RPMI7951 (cell line): ENCODE results near the gene DDAH2. TPM values are rescaled to one million over a fixed set of nuclear protein-coding genes. Genes with fewer than 3 reads are reported as not detected.
"Not testable (repeated sequence)": the region's sequence is repeated elsewhere in the genome, so short reads cannot be mapped to it uniquely, and the experiment has no call there.

Source experiments
- DNase-seq: peaks from one replicate; pipeline ENCODE4 v3.0.0-alpha.2; 2012; ENCODE audit warnings: low read depth
- total RNA-seq: library from RNA; depleted of rRNA; stranded (reverse); fragments of >200 nt; shearing (Covaris generic); gene quantifications from 2 replicates; pipeline ENCODE4 v1.2.3, GENCODE V29; 2014

The DDAH2 gene
- total RNA-seq, 1 experiment from 2014 or later, result 39.4 TPM

DNA sequence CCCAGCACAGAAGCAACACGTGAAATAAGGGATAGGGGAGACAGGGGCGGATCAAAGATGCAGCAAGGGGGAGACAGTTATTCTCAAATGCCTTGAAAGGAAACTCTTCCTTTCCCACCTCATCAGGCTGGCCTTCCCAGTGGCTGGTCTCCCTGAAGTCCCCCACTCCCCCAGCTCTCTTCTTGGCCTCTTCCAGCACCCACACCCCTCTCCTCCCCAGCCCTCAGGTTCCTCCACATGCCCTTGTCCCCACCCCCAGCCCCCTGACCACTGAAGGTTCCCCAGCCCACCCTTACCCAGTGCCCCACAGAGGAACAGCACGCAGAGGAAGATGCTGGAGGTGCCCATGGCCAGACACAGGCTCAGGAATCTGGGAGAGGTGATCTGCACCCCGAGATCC lies 15.6 kb downstream of the DDAH2 start:
- no peak for DNase-seq

DNA sequence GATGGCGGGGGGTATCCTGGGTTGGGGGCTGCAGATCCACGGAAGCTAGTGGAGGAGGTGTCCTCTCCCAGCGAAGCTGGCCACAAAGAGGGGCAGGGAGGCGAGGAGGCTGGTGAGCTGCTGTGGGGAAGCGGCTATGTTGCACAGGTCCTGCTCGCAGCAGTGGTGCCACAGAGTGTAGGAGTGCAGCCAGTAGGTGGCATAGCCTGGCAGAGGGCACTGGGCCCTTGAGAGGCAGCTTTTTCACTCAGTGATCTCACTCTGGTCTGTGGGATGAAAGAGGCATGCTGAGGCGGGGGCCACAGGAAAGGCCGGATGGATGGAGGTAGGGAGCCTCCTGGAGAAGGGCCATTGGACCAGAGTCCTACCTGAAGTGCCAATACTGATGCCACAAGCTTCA lies 16.8 kb downstream of the DDAH2 start:
- no peak for DNase-seq

DNA sequence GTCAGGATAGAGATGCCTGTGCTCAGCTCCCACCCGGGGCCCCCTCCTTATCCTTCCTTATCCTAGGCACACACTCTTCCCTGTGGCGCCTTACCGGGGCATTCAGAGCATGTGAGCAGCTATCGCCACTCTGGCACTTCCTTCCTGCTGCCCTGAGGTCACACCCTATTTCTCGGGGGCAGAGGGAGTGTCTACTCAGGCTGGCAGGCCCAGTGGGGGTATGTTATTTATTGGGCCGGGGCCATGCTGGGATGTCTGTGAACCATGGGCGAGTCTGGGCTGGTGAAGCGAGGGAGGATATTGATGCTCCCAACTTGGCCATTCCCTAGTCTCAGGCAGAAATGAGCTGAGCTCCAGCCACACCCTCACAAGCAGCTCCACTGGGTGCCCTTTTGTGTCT lies 17.9 kb downstream of the DDAH2 start:
- no peak for DNase-seq

DNA sequence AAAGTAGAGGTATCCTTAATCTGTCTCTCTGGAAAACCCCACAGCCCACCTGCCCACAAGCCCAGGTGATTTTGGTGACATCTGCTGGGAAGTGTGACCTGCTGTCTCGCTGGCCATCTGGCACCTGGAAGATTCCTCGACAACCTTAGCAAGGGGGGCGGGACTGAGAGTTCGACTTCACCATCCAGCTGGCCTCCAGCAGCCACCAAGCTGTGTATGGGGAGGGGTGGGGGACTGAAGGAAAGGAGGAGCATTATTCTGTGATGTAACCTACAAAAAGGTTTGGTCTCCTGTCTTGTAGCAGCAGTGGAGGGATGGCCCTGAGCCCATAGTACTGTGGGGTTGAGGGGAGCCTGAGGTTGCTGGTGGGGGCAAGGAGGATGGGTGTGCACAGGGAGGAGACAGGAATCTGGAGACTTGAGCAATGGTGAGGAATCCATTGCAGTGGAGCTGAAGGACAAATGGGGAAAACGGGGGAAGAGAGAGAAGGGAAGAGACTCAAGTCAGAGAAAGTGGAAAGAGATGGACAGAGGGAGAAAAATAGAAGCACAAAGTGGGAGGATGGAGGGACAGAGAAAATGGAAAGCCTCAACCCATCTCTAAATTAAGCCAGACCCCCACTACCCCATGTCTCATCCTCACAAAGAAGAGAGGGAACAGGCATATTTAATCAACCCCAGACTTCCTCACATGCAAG lies 18.4 kb downstream of the DDAH2 start:
- DNase-seq, result no peak

DNA sequence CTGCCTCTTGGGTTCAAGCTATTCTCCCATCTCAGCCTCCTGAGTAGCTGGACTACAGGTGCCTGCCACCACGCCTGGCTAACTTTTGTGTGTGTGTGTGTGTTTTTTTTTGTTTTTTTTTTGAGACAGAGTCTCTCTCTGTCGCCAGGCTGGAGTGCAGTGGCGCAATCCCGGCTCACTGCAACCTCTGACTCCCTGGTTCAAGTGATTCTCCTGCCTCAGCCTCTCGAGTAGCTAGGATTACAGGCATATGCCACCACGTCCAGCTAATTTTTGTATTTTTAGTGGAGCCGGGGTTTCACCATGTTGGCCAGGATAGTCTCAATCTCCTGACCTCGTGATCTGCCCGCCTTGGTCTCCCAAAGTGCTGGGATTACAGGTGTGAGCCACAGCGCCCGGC lies 19.9 kb downstream of the DDAH2 start:
- DNase-seq, result not testable (repeated sequence)

DNA sequence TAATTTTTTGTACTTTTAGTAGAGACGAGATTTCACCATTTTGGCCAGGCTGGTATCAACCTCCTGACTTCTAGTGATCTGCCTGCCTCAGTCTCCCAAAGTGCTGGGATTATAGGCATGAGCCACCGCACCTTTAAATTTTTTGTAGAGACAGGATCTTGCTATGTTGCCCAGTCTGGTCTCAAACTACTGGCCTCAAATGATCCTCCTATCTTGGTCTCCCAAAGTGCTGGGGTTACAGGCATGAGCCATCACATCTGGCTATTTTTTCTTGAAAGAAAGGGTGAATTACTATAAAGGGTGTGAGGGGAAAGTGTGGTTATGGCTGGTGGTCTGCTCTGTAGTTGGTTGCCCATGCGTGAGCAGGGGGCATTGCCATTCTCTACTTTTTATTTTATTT lies 20.9 kb downstream of the DDAH2 start:
- no peak for DNase-seq

DNA sequence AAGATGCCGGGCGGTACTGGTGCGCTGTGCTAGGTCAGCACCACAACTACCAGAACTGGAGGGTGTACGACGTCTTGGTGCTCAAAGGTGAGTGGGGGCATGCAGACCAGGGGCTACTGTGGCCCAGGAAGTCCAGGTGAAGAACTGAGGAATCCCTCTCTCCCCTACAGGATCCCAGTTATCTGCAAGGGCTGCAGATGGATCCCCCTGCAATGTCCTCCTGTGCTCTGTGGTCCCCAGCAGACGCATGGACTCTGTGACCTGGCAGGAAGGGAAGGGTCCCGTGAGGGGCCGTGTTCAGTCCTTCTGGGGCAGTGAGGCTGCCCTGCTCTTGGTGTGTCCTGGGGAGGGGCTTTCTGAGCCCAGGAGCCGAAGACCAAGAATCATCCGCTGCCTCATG lies 21.4 kb downstream of the DDAH2 start:
- DNase-seq, result no peak

DNA sequence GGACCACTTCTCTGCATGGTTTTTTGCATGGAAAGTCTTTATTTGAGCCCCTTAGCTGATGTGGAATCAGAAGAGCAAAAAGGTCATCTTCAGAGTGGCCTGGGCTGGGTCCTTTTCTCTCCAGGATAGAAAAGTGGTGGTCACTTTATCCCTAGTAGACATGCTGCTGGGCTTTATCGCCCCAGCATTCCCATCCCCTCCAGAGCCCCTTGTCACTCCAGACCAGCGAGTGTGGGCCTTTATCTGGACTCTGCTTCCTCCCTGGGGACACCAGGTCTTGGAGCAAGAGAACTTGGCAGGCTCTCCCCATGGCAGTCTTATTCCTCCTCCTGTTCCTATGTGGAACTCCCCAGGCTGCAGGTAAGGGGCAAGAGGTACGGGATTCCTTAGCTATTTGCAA lies 22.5 kb downstream of the DDAH2 start, which contains the start of gene LY6G6F:
Gene LY6G6F, plus strand, starts transcription at position 268 of the 400 bp plus-strand sequence. Its CDS starts 41 bp downstream, at position 309.
- no peak for DNase-seq

DNA sequence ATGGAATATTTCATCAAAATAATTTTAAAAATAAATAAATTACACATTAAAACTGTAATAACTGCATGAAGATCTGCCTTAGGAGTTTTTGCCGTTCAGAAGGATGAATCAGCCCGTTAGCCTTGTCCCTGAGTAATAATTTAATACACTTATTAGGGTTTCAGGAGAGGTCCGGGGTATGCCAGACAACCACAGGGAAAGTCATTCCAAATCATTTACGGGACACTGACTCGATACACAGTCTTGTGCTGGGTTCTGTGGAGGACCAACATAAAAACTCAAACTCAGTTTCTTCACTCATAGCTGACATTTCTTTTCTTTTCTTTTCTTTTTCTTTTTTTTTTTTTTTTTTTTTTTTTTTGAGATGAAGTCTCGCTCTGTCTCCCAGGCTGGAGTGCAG lies 23.2 kb downstream of the DDAH2 start:
- no peak for DNase-seq

DNA sequence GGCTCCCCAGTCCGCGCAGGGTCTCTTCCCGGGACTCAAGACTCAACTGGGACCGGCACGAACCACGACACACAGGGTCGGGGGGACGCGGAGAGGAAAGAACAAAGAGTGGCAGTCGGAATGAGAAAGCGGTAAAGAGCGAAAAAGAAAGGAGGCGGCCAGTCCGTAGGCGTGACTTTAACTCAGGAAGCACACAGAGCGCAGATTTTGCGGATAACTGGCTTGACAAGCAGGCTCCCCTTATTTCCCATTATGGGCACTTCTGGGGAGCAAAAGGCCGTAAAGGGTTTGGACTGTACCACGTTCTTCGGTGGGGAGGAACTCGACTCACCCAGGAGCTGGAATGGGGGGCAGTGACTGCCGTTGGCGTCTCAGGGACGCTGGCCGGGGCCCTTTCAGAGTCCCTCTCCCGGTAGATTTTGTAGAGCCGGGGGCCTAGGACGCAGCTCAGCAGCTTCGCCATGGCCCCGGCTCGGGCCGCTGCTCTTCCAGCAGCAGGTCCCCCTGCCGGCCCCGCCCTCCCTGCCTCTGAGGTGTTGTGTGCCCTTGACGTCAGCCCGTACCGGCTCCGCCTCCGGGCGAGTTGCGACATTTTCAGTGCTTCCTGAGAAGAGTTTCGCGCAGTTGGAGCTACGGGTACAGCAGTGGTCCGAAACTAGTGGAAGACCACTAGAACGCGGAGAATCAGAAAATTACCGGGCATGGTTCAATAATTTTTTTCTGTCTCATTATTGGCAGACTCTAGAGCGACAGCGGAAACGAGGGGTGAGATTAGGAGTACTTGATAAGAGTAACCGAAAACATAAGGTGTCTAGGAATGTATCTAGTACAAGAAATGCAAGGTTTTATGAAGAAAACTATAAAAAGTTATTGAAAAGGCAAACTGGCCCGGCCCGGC lies 26.0 kb downstream of the DDAH2 start, which contains the start of gene ABHD16A:
Gene ABHD16A, minus strand, starts transcription at position 506 of the 898 bp plus-strand sequence. Its CDS starts 43 bp downstream, at position 463.
- peak; percentile 98 for DNase-seq

DNA sequence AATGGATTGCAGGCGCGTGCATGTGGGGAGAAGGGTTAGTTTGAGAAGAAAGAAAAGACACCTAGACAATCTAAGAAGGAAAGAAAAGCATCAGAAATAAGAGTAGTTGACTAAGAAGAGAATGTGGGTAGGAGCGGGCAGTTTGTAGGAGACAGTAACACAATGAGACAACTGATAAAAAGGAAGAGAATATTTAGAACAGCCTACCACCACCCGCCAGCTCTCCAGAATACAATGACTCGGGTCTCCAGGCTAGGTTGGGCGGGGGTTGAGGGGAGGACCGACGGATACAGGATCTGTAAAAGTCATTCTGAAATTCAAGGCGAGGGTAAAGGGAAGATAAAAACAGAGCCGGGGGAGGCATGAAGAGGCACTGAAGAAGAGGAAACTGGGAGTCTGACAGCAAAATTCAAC lies 26.7 kb downstream of the DDAH2 start:
- DNase-seq, result no peak

DNA sequence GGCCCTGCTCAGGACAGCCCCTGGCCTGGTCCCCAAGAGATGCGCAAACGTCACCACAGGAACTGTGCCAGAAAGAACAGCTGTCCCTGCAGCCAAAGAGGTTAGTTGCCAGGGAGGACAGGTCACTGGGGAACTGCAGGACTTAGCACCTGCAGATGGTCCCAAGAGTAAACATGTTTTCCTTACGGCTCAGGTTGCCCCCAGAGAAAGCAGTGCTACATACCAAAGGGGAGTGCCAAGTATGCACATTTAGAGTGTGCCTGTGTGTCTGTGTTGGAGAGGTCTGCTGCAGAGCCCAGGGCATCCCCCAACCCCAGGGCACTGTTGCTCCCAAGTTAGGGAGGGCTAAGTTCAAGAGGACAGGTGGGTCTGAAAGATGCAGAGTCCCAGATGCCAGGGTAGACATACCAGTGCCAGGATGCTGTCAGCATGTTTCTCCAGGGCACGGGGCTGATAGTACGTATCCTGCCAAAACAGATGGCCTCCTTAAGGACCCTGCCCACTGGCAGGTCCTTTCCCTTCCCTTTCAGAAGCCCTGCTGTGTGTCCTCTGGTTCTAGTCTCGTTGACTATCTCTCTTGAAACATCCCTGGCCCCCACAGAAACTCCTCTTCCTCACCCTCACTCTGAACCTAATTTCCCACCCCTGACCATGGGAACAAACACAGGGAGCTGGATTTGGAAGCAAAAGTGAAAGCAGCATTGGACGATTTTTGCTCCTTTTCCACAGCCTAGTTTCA lies 27.3 kb downstream of the DDAH2 start:
- peak; percentile 33 for DNase-seq

DNA sequence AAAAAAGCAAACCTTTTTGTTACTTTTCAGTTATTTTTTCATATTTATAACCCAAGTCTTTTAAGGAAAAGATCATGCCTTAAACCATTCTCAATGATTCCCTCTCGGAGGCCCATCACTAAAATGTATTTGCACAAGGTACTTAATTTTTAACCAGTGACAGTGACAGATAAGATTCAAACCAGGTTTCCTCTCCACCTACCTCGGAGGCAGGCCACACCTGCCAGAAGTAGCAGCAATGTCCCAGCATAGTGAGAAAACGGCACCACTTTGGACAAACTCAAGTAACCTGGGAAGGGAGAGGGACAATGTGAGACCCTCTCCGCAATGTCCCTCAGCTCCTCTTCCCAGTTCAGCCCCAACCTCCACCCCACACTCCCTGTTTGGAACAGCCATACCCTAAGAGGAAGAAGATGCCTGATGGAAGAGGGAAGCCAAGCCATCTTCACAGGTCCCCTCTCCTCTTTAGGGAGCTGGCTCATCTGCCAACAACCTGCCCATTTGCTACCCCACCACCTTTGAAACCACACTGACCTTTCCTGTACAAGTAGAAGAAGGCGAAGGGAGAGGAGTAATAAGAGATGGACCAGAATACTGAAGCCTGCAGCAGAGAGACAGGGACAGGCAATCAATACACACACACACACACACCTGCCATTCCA lies 28.2 kb downstream of the DDAH2 start:
- DNase-seq, result no peak

DNA sequence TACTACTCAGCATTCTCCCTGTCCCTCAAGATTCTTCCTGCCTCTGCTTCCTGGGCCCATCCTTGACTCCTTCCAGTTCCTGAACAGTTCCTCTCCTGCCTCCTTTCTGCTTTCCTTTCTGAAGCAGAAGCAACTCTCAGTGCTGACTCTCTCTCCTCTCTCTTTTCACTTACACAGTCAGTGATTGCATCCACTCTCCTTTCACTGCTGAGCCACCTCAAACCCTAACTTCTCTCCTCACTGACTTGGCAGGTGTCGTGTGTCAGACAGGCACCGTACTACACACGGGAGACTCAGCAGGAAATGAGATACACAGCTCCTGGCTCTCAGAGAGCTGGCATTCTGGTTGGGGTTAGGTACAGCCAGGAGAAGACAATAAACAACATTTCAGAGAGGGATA lies 31.5 kb downstream of the DDAH2 start:
- DNase-seq, result no peak

DNA sequence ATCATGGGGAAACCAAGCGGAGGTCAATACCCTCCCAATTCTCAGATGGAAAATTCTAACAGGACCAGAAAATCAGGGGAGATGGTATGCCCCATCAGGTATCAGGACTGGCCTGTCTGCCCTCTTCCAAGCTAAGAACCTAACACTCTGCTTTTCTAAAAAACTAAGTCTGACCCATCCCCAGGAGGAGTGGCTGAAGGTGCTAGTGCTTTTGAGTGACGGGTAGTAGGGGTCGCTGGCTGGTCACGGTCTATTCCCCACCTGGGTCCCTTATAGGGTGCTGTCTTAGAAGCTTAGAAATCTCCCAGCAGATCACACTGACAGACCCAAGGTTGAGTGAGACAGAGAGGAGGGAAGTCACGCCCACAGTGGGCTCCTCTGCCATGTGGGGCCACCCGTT lies 35.6 kb downstream of the DDAH2 start:
- no peak for DNase-seq

DNA sequence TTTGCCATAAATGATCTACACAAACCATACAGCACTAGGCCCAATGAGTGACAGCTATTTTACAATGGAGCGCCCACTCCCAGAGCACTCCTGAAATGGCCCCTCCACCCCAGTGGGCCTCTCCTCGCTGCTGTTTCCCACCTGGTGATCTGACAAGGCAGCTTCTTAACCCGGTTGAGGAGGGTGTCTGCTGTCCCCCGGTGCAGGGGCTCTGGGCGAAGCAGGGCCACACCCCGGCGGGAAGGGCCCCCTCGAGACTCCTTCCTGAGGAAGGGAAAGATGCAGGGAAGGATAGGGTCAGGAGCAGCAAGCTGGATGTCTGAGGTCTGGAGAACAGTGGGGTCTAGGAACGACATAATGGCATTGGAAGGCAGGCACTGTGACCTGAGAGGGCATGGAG lies 36.2 kb downstream of the DDAH2 start:
- no peak for DNase-seq

DNA sequence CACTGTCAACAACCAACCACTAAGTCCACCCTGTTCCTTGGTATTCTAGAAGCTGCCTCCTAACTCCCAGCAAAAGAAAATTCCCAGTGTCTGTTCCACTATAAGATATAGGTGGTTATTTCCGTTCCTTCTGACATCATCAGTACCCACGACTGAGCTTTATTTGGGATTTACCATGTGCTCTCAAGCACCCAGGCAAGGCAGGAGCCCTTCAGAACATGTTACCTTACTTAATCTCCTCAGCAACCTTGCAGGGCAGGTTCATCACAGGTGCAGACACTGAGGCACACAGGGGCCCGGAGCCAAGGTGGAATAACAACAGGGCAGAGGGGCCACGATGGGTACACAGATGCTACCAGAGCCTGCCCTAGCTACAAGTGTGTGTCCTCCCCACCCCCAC lies 36.7 kb downstream of the DDAH2 start:
- no peak for DNase-seq

DNA sequence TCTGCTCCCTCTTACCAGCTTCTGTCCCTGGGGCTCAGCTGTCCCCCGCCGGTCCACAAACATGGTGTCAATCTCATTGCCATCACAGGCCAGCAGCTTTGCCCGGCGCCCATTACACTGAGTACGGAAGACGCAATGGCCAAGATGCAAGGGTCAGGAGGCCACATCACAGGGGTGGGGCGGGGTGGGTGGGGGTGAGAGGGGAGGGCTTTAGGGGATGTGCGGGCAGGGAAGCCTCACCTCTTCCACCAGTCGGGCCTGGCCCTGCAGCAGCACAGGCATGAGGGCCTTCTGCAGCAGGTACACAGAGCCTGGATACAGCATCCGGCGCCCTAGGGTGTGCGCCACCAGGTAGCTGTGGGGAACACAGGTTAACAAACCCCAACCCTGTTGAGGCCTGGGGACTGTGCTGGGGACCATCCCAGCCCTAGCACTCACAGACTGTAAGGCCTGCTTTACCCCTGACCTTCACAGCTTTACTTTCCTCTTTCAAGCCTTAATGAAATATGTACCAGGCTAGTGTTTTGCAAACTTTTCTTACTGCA lies 37.5 kb downstream of the DDAH2 start:
- DNase-seq, result no peak

DNA sequence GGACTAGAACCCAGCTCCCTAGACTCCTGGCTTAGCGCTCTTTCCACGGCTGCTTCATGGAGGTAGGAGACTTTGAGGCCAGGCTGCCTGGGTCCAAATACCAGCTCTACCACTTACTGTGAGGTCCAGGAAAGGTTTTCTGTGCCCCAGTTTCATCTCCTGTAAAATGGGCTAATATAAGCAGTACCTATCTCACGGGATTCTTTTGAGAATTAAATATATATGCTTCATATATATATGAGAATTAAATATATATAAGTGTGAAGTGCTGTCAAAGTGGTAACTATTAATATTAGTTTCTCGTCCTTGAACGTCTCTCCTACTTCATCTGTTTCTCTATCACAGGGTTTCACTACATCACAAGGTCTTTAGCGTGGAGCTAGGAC lies 38.0 kb downstream of the DDAH2 start:
- no peak for DNase-seq

DNA sequence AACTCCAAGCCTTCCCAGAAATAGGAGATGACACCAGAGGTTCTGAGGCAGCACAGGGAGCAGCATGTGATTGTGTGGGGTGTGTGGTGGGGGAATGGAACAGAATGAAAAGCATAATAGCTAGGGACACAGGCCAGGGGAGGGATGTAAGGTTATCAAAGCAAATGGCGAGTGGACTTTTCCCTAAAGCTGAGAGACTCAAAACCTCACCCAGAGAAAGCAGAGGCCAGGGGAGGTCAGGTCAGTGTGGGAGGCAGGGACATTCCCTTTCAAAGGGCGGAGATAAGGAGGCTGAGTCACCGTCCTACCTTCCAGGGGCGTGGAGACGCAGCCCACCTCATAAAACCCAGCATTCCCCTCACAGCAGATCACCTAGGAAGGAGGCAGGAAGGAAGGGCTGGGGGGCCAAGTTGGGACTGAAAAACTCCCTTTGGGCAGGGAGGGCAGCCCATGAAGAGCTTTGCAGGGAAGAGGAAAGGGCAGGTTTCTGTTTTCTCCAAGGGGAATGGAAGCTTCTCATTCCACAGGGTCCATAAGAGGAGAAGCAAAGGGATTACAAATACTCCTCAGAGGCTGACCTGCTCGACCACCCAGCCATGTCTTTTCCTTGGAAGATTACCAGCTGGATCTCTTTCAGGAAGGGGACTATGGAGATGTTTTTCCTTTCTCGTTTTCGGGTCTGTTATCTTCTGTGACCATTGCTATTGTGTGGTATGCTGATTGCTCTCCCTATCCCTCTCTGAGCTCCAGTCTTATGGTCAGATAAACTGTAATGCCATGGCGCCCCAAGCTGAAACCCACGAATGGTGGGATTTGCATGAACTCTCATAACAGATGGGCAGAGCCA lies 38.6 kb downstream of the DDAH2 start:
- no peak for DNase-seq
